H1 (cell line): Measurements from ENCODE around the gene SPTSSA.

Experiments used
- BRCA1 ChIP-seq: IDR thresholded peaks from 2 replicates; pipeline ENCODE4 v1.6.1; 2012; ENCODE audit warnings: low read depth, low read length, improper control_type of control experiment
- CTCF ChIP-seq, 3 experiments: IDR thresholded peaks; 1 replicate in 2 of 3; 2 replicates in 1 of 3; pipeline versions ENCODE4 v1.5.1 to v1.6.1; 2011; ENCODE audit warnings: low read length in 3 of 3, mild to moderate bottlenecking in 3 of 3, inconsistent platforms in 2 of 3, low read depth in 1 of 3, moderate library complexity in 1 of 3; ENCODE audit not compliant: insufficient read depth in 1 of 3; ENCODE audit errors: control extremely low read depth in 1 of 3
- JUND ChIP-seq: IDR thresholded peaks from 2 replicates; pipeline ENCODE4 v1.6.1; 2011; ENCODE audit warnings: mild to moderate bottlenecking, improper control_type of control experiment, low read length

GRCh38 chr14:34436118-34436905, 25.7 kb downstream of the SPTSSA start:
- TF ChIP-seq JUND (no peak), CTCF (IDR thresholded peaks at IDR 0.05; ENCODE audit: control extremely low read depth in 1 of 3, insufficient read depth in 1 of 3, low read depth in 1 of 3, low read length in 3 of 3) (no peak), BRCA1 (no peak)
